GM12878 (cell line): ENCODE measurements around the gene PKHD1. TPM values are rescaled to one million over a fixed set of nuclear protein-coding genes. Genes with fewer than 3 reads are reported as not detected.

Experiments
- ATAC-seq: fragments of 200-7000 bp; cut with Tn5 transposase; 3 replicates; pipeline ENCODE4 v1.9.1; 2020; ENCODE audit warnings: mild to moderate bottlenecking, moderate library complexity
- BruUV-seq: library from RNA; stranded (reverse); fragments of 400-500 nt; replicated peaks from 2 replicates; lab custom pipeline; 2021; lab: Mats Ljungman, UMichigan
- CTCF ChIA-PET: fragments of 300-600 bp; sonication (Branson Sonifier 250); formaldehyde crosslinking; extraction: SDS; loops from one replicate; lab custom pipeline; 2021; ENCODE audit warnings: inconsistent platforms; lab: Yijun Ruan, JAX
- POLR2A ChIA-PET: fragments of 350-600 bp; formaldehyde crosslinking; extraction: SDS; loops from one replicate; lab custom pipeline; 2021; ENCODE audit warnings: inconsistent platforms; lab: Charles Lee
- RAD21 ChIA-PET: fragments of 300-600 bp; sonication (Branson Sonifier 250); formaldehyde crosslinking; loops from one replicate; lab custom pipeline; 2023; ENCODE audit warnings: antibody characterized with exemption; ENCODE audit not compliant: unreplicated experiment; lab: Charles Lee
- SMC1A ChIA-PET: fragments of 300-600 bp; sonication (Branson Sonifier 250); formaldehyde crosslinking; loops from one replicate; lab custom pipeline; 2023; ENCODE audit not compliant: unreplicated experiment, uncharacterized antibody; lab: Charles Lee
- DNase-seq: peaks from one replicate; pipeline ENCODE4 v3.0.0-alpha.2; 2011; ENCODE audit warnings: low read depth, low spot score
- FAIRE-seq: peaks from 3 replicates; lab custom pipeline; 2011; peaks lifted over from hg19 to GRCh38; lab: Jason Lieb, UNC
- H2AFZ ChIP-seq: 2 replicates; pipeline ENCODE4 v1.6.0; 2011; ENCODE audit warnings: low read depth, low read length, control low read depth; ENCODE audit not compliant: control insufficient read depth
- H3K27ac ChIP-seq: 2 replicates; pipeline ENCODE4 v1.5.1; 2011; ENCODE audit warnings: control low read depth; ENCODE audit not compliant: control insufficient read depth, insufficient read depth
- H3K27me3 ChIP-seq, 2 experiments: replicated peaks in 1 of 2; 2 replicates each; pipeline versions ENCODE4 v1.6.0 to v1.6.1; 2011; ENCODE audit warnings: low read length in 1 of 2; ENCODE audit not compliant: control insufficient read depth in 2 of 2, insufficient read depth in 2 of 2
- H3K36me3 ChIP-seq, 2 experiments: 2 replicates each; pipeline ENCODE4 v1.5.1; 2011; ENCODE audit warnings: low read length in 1 of 2; ENCODE audit not compliant: control insufficient read depth in 2 of 2, insufficient read depth in 2 of 2
- H3K4me1 ChIP-seq: 2 replicates; pipeline ENCODE4 v1.6.1; 2011; ENCODE audit warnings: mild to moderate bottlenecking, low read length, moderate library complexity, mixed read lengths; ENCODE audit not compliant: control insufficient read depth, insufficient read depth
- H3K4me2 ChIP-seq: 2 replicates; pipeline ENCODE4 v1.6.0; 2011; ENCODE audit warnings: control low read depth; ENCODE audit not compliant: control insufficient read depth, insufficient read depth
- H3K4me3 ChIP-seq: fragments of 200-600 bp; sonication (generic); 2 replicates; pipeline ENCODE4 v1.5.1; 2016
- H3K79me2 ChIP-seq: 2 replicates; pipeline ENCODE4 v1.6.0; 2011; ENCODE audit warnings: low read length; ENCODE audit not compliant: control insufficient read depth, insufficient read depth
- H3K9ac ChIP-seq: 2 replicates; pipeline ENCODE4 v1.8.0; 2011; ENCODE audit warnings: low read length, control low read depth, mixed read lengths; ENCODE audit not compliant: control insufficient read depth, insufficient read depth
- H3K9me3 ChIP-seq: replicated peaks from 3 replicates; pipeline ENCODE4 v1.5.1; 2011; ENCODE audit warnings: mild to moderate bottlenecking, low read length; ENCODE audit not compliant: control insufficient read depth, insufficient read depth
- H4K20me1 ChIP-seq: 2 replicates; pipeline ENCODE4 v1.6.0; 2011; ENCODE audit not compliant: control insufficient read depth, insufficient read depth
- ATF3 ChIP-seq: IDR thresholded peaks from 2 replicates; pipeline ENCODE4 v1.6.1; 2011; ENCODE audit warnings: low read depth, mild to moderate bottlenecking, low read length, moderate library complexity, borderline replicate concordance; ENCODE audit errors: extremely low read depth
- CREB1 ChIP-seq: IDR thresholded peaks from 2 replicates; pipeline ENCODE4 v1.6.1; 2012; ENCODE audit warnings: low read depth, mild to moderate bottlenecking, inconsistent platforms
- GABPA ChIP-seq: IDR thresholded peaks from 2 replicates; pipeline ENCODE4 v1.6.1; 2014; ENCODE audit warnings: antibody characterized with exemption, low read depth, mild to moderate bottlenecking, inconsistent platforms
- IRF4 ChIP-seq: IDR thresholded peaks from 2 replicates; pipeline ENCODE4 v1.6.1; 2011; ENCODE audit warnings: low read depth, low read length
- MYB ChIP-seq: fragments of 150-350 bp; IDR thresholded peaks from 2 replicates; pipeline ENCODE4 v1.6.1; 2014; ENCODE audit warnings: mild to moderate bottlenecking, low read depth, low read length, borderline replicate concordance
- NKRF ChIP-seq: fragments of 450-650 bp; conservative IDR thresholded peaks from 2 replicates; pipeline ENCODE4 v1.6.1; 2017; ENCODE audit warnings: mild to moderate bottlenecking, moderate library complexity
- NRF1 ChIP-seq: conservative IDR thresholded peaks from 2 replicates; pipeline ENCODE4 v1.6.1; 2011; ENCODE audit warnings: mild to moderate bottlenecking, low read depth, low read length, improper control_type of control experiment
- POLR2A ChIP-seq: IDR thresholded peaks from 2 replicates; pipeline ENCODE4 v1.6.1; 2011; ENCODE audit warnings: low read depth, mild to moderate bottlenecking, low read length
- POU2F2 ChIP-seq: IDR thresholded peaks from 3 replicates; pipeline ENCODE4 v1.6.1; 2011; ENCODE audit warnings: low read depth, mild to moderate bottlenecking, low read length, borderline replicate concordance
- RBBP5 ChIP-seq: fragments of 200-600 bp; sonication (generic); conservative IDR thresholded peaks from 2 replicates; pipeline ENCODE4 v1.6.1; 2016
- STAT1 ChIP-seq: fragments of 450-650 bp; conservative IDR thresholded peaks from 2 replicates; pipeline ENCODE4 v1.6.1; 2014; ENCODE audit warnings: antibody characterized with exemption, mild to moderate bottlenecking
- WRNIP1 ChIP-seq: IDR thresholded peaks from 2 replicates; pipeline ENCODE4 v1.6.1; 2011; ENCODE audit warnings: low read depth, low read length, improper control_type of control experiment, borderline replicate concordance
- whole genome bisulfite sequencing: methylation state at CpG from one replicate; pipeline ENCODE4 v1.1.6; 2016; ENCODE audit warnings: low lambda C conversion rate; ENCODE audit not compliant: insufficient replicate concordance, insufficient coverage; ENCODE audit errors: missing lambda C conversion rate; 5-methylcytosine and 5-hydroxymethylcytosine counted together
- in situ Hi-C: fragments of 300-500 bp; cut with MboI; formaldehyde crosslinking; loops from 9 replicates; pipeline ENCODE4 v1.14.3; 2018; ENCODE audit warnings: mixed read lengths
- intact Hi-C: fragments of 100-400 bp; cut with micrococcal nuclease; formaldehyde crosslinking; loops from one replicate; pipeline ENCODE4 v1.14.2; 2022; ENCODE audit not compliant: unreplicated experiment
- polyA plus RNA-seq, 11 experiments: library from polyadenylated mRNA; depleted of rRNA in 4 of 11; unstranded in 6 of 11; stranded (reverse) in 5 of 11; fragments of >200 nt; fragmentation: Nextera tagmentation in 4 of 11; fragmentation: Illumina TruSeq in 1 of 11; extraction: Ambion mirVana in 4 of 11; extraction: Trizol in 1 of 11; gene quantifications; 1 replicate in 1 of 11; 2 replicates in 10 of 11; pipeline versions ENCODE4 v1.2.1 to v1.2.3, GENCODE V29; 2011 to 2016; ENCODE audit warnings: inconsistent platforms in 2 of 11, missing spikeins in 2 of 11, low read depth in 1 of 11
- total RNA-seq, 4 experiments: library from RNA; depleted of rRNA in 3 of 4; stranded (reverse); fragments of >200 nt in 3 of 4; fragmentation: Illumina TruSeq in 1 of 4; extraction: Trizol in 1 of 4; gene quantifications; 2 replicates each; pipeline versions ENCODE4 v1.2.1 to v1.2.3, GENCODE V29; 2013 to 2021
- TF ChIP-seq, protein P1 (sequence below): fragments of 450-650 bp; IDR thresholded peaks from 2 replicates; pipeline ENCODE4 v1.6.1; 2018; ENCODE audit warnings: mild to moderate bottlenecking, low read depth, moderate library complexity; ENCODE audit not compliant: partially characterized antibody
- TF ChIP-seq, protein P2 (sequence below): fragments of 450-650 bp; IDR thresholded peaks from 2 replicates; pipeline ENCODE4 v1.6.1; 2017; ENCODE audit warnings: mild to moderate bottlenecking

The PKHD1 gene
- total and polyA plus RNA-seq, 10 of the 15 experiments (the other 5 are each of a cell fraction or from before 2014, with no cell fraction given), result under 0.01 to 0.90 (median 0.02) TPM; not detected in 1

GRCh38 chr6:51842061-51842803 is 245.2 kb downstream of the PKHD1 start:
- TF ChIP-seq POLR2A (no peak), WRNIP1 (no peak), POU2F2 (no peak), MYB (no peak), ATF3 (no peak), GABPA (no peak), STAT1 (no peak), IRF4 (no peak), CREB1 (no peak), RBBP5 (no peak), NRF1 (no peak), NKRF (no peak)
- TF ChIP-seq, protein P1, sequence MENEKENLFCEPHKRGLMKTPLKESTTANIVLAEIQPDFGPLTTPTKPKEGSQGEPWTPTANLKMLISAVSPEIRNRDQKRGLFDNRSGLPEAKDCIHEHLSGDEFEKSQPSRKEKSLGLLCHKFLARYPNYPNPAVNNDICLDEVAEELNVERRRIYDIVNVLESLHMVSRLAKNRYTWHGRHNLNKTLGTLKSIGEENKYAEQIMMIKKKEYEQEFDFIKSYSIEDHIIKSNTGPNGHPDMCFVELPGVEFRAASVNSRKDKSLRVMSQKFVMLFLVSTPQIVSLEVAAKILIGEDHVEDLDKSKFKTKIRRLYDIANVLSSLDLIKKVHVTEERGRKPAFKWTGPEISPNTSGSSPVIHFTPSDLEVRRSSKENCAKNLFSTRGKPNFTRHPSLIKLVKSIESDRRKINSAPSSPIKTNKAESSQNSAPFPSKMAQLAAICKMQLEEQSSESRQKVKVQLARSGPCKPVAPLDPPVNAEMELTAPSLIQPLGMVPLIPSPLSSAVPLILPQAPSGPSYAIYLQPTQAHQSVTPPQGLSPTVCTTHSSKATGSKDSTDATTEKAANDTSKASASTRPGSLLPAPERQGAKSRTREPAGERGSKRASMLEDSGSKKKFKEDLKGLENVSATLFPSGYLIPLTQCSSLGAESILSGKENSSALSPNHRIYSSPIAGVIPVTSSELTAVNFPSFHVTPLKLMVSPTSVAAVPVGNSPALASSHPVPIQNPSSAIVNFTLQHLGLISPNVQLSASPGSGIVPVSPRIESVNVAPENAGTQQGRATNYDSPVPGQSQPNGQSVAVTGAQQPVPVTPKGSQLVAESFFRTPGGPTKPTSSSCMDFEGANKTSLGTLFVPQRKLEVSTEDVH, result no peak
- TF ChIP-seq, protein P2, sequence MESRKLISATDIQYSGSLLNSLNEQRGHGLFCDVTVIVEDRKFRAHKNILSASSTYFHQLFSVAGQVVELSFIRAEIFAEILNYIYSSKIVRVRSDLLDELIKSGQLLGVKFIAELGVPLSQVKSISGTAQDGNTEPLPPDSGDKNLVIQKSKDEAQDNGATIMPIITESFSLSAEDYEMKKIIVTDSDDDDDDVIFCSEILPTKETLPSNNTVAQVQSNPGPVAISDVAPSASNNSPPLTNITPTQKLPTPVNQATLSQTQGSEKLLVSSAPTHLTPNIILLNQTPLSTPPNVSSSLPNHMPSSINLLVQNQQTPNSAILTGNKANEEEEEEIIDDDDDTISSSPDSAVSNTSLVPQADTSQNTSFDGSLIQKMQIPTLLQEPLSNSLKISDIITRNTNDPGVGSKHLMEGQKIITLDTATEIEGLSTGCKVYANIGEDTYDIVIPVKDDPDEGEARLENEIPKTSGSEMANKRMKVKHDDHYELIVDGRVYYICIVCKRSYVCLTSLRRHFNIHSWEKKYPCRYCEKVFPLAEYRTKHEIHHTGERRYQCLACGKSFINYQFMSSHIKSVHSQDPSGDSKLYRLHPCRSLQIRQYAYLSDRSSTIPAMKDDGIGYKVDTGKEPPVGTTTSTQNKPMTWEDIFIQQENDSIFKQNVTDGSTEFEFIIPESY, result no peak
- no TSS peak for BruUV-seq
- in situ Hi-C loops, result no loop called here
- Histone ChIP-seq H4K20me1 (no peaks in the 10 kb centered on the region; the same call in 1 of the 2 replicates), H3K79me2 (no peaks in the 10 kb centered on the region), H3K4me1 (no peaks in the 10 kb centered on the region), H3K4me2 (no peak overlapping the region), H3K27ac (no peak overlapping the region), H3K9me3 (no peaks in the 10 kb centered on the region), H3K36me3 (no peaks in the 10 kb centered on the region), H3K27me3 (peaks cover 0 to 2% of the 10 kb centered on the region in 2 experiments; a peak in 2 of 4 replicates), H3K9ac (no peak overlapping the region), H3K4me3 (no peak overlapping the region), H2AFZ (no peak overlapping the region)
- ChIA-PET SMC1A (interaction anchor here (0.6 to 2.0 kb wide), 4 partner anchors 10 to 93 kb away, joined by 3 to 5 read pairs (median 4); no protein-coding TSS in a partner anchor), POLR2A (no interaction called here), CTCF (interaction anchor here (0.7 to 1.6 kb wide), 3 partner anchors 117 to 190 kb away, joined by 3 to 5 read pairs (median 3); no protein-coding TSS in a partner anchor), RAD21 (no interaction called here)
- 18% methylated on average over 11 of the region's 11 CpGs for WGBS
- FAIRE-seq (no peak), DNase-seq (no peak), ATAC-seq (no peak)
- intact Hi-C loops, result loop anchor here (5.0 kb wide), 1 partner anchor 1025 kb away; the partner anchor contains the start of gene TFAP2B
